ENCODE data around the gene TP63. TPM values are rescaled to one million over a fixed set of nuclear protein-coding genes. Genes with fewer than 3 reads are reported as not detected.

The TP63 gene
- polyA plus RNA-seq, 1 experiment = not detected

DNA sequence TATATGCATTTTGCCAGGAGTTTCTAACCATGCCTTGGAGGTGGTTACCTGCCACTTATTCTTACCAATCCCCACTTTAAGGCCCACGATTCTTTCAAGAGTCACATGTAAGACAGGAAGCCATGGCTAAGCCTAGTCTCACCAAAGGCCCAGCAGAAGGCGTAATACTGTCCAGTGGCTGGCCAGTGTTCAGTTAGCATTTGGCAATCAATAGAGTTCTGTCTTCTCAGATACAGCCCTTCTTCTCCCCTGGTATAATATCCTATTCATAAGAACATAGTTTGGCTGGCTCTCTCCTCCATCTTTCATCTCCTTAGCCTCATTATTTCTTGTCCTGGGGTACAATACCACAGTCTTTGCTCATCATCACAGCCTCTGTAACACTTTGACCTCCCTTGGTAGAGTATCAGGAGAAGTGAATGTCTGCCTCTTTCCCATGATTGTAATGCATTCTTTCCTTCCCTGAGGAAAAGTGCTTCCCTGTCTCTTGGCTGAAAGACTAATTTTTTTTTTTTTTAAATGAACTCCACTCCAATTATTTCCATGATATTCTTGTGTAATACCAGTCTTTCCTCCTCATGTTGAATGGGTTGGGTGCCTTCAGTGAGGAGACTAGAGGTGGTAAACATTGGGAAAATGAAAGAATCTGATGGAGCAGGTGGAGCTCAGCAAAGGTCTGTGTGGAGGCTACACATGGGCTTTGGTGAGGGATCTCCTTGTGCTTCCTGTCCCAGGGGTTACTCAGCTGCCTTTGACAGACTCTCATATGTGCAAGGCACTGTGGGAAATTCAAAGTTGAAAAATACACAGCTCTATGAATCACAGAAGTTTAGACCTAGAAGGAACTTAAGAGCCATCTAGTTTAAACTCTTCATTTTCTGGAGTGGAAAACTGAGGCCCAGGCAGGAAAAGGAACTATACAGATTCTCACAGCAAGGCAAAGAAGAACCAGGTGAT is 271.3 kb downstream of the TP63 start:
- no peaks in the 10 kb centered on the region for H3K36me3 ChIP-seq (ENCODE audit: control insufficient read depth, insufficient read depth, low read length)
- POLR2A ChIA-PET = no interaction called here
- DNase-seq (ENCODE audit: low read depth) = no peak
- H3K4me3 ChIP-seq (ENCODE audit: low read depth, low read length) = no peak overlapping the region
- CTCF ChIA-PET = no interaction called here
- TF ChIP-seq, protein P1, sequence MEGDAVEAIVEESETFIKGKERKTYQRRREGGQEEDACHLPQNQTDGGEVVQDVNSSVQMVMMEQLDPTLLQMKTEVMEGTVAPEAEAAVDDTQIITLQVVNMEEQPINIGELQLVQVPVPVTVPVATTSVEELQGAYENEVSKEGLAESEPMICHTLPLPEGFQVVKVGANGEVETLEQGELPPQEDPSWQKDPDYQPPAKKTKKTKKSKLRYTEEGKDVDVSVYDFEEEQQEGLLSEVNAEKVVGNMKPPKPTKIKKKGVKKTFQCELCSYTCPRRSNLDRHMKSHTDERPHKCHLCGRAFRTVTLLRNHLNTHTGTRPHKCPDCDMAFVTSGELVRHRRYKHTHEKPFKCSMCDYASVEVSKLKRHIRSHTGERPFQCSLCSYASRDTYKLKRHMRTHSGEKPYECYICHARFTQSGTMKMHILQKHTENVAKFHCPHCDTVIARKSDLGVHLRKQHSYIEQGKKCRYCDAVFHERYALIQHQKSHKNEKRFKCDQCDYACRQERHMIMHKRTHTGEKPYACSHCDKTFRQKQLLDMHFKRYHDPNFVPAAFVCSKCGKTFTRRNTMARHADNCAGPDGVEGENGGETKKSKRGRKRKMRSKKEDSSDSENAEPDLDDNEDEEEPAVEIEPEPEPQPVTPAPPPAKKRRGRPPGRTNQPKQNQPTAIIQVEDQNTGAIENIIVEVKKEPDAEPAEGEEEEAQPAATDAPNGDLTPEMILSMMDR (IDR thresholded peaks at IDR 0.05; ENCODE audit: insufficient read depth, low read depth, low read length) = no peak
- no peaks in the 10 kb centered on the region for H3K27me3 ChIP-seq (ENCODE audit: control insufficient read depth, insufficient read depth, low read length)

DNA sequence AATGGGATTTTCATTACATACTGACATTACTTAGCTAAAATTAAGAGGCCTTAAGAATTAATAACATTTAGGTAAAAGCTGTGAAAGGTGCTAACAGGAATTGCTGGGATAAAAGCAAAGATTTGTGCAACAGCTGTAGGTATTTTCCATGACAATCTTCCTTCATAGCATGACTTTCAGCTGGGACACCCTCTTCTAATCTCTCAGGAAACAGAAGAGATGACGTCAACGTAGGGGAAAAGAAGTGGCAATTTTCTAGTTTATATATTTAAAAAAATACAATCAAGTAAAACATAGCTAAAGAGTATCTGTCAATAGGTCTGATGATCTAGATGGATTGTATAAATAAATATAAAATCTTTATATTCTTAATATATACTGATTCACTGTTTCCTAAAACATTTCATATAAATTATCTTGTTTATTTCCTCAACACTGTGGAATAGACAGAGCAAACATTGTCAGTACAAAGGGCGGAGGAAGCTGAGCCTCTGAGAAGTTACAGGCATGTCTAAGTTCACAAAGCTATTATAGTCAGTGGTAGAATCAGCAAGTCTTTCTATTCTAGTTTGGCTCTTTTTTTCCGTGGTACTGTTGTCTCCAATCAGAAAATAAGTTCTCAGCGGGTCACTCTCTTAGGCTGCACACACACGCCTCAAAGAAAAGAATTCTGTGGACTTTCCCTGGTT is 272.5 kb downstream of the TP63 start:
- TF ChIP-seq, protein P1 (IDR thresholded peaks at IDR 0.05; ENCODE audit: insufficient read depth, low read depth, low read length) = no peak
- POLR2A ChIA-PET = no interaction called here
- no peak for DNase-seq (ENCODE audit: low read depth)
- Histone ChIP-seq H3K27me3 (ENCODE audit: control insufficient read depth, insufficient read depth, low read length) (no peaks in the 10 kb centered on the region), H3K4me3 (ENCODE audit: low read depth, low read length) (no peak overlapping the region), H3K36me3 (ENCODE audit: control insufficient read depth, insufficient read depth, low read length) (no peaks in the 10 kb centered on the region)
- CTCF ChIA-PET = interaction anchor here (0.6 kb wide), 1 partner anchor 379 kb away, joined by 3 read pairs; no protein-coding TSS in a partner anchor

DNA sequence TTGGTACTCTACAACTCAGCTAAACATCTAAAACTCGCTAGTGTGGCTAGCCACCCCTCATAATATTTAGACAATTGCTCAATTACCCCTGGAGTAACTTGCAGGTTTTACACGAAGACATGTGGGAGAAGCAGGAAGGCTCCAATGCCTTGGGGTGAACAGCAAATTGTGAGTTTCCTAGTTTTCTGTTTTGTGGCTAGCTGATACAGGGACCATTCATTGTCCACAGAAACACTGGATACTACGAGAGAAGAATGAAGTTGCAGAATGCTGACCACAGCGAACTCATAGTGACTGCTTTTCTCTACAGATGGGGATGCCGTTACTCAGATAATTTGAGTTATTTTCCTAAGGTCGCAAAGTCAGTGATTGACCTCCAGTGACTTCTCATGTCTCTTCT is 276.6 kb downstream of the TP63 start:
- Histone ChIP-seq H3K27me3 (ENCODE audit: control insufficient read depth, insufficient read depth, low read length) (no peaks in the 10 kb centered on the region), H3K36me3 (ENCODE audit: control insufficient read depth, insufficient read depth, low read length) (no peaks in the 10 kb centered on the region), H3K4me3 (ENCODE audit: low read depth, low read length) (no peak overlapping the region)
- DNase-seq (ENCODE audit: low read depth) = no peak
- TF ChIP-seq, protein P1 (IDR thresholded peaks at IDR 0.05; ENCODE audit: insufficient read depth, low read depth, low read length) = no peak
- ChIA-PET POLR2A (no interaction called here), CTCF (interaction anchor here (0.6 to 1.1 kb wide), 3 partner anchors 41 to 1509 kb away, joined by 3 read pairs; no protein-coding TSS in a partner anchor)

DNA sequence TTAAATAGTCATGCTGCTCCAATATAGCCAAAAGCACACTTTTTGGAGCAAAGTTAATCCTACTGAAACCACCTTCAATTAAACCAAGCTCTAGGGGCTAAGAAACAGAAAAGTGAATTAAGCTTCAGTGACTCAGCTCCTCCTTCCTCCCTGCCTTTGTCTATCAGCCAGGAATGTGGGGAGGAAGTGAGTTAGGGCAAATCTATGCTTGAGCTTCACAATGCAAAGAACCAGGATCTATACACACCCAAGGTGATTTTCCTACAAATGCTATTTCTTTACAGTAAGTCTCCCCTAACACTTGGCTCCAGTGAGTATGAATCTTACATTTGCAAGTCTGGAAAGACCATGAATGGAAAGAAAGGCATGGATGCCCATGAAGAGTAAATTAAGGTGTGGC is 277.5 kb downstream of the TP63 start:
- TF ChIP-seq, protein P1 (IDR thresholded peaks at IDR 0.05; ENCODE audit: insufficient read depth, low read depth, low read length) = no peak
- H3K36me3 ChIP-seq (ENCODE audit: control insufficient read depth, insufficient read depth, low read length) = no peaks in the 10 kb centered on the region
- no peak overlapping the region for H3K4me3 ChIP-seq (ENCODE audit: low read depth, low read length)
- POLR2A ChIA-PET = no interaction called here
- H3K27me3 ChIP-seq (ENCODE audit: control insufficient read depth, insufficient read depth, low read length) = no peaks in the 10 kb centered on the region
- DNase-seq (ENCODE audit: low read depth) = no peak
- CTCF ChIA-PET = no interaction called here

DNA sequence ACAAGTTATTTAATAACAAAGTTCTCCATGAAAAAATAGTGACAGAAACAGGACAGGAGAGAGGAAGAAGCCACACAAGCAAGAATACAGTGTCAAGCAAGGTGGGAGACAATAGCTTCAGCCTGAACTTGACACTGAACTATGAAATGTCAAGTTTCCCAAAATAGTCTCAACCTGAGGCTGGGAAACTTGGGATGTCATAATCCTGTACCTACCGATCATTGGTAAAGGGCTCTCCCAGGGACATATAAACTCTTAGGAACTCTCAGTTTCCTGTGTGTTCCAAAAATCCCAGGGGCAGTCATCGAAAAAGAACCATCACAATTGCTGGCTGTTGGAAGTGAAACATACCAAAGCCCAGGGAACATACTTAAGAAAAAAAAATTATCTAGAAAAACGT is 277.9 kb downstream of the TP63 start:
- DNase-seq (ENCODE audit: low read depth) = no peak
- POLR2A ChIA-PET = no interaction called here
- TF ChIP-seq, protein P1 (IDR thresholded peaks at IDR 0.05; ENCODE audit: insufficient read depth, low read depth, low read length) = no peak
- H3K36me3 ChIP-seq (ENCODE audit: control insufficient read depth, insufficient read depth, low read length) = no peaks in the 10 kb centered on the region
- H3K4me3 ChIP-seq (ENCODE audit: low read depth, low read length) = no peak overlapping the region
- no peaks in the 10 kb centered on the region for H3K27me3 ChIP-seq (ENCODE audit: control insufficient read depth, insufficient read depth, low read length)
- CTCF ChIA-PET = no interaction called here
